ENCODE results near the gene KRT8. TPM values are rescaled to one million over a fixed set of nuclear protein-coding genes. Genes with fewer than 3 reads are reported as not detected.
A peak's percentile ranks its signal among the peaks of the same experiment; 100 is the strongest.
"Not testable (repeated sequence)": the region's sequence is repeated elsewhere in the genome, so short reads cannot be mapped to it uniquely, and the experiment has no call there.

Gene KRT8
- polyA plus RNA-seq, 3 donors = 234 to 269 (median 243) TPM

DNA sequence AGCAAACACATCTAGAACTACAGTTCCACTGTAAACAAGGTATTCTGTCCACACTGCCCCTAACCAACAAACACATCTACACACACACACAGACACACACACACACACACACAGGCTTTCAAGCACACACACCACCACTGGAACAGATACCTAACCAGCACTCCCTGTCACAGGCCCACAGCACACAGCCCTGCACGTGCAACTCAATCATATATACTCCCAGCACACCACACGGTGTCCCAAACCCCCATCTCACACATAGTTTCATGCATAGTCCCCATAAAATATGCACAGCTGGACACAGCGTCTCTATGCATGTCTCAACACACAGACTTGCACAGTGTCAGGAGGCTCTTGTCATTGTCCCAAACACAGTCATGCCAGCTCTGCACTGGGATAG, 27.6 kb downstream of the KRT8 start:
- DNase-seq = no peak

DNA sequence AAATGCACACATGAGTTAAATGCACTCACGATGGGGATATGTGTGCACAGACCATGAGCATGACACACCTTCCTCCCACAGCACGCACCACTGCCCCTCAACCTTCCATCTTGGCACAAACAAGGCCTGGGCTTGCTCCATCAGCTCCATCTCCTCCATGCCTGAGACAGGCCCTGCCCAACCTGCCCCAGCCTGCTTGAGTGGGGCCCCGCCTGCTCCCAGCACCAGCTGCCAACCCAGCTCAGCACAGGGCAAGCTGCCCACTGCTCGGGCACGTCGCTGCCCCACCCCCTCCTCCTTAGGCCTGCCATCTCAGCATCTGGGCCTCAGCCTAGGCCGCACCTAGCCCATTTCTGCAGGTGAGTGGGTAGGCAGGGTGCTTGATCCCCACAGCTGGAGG, 28.5 kb downstream of the KRT8 start:
- DNase-seq = no peak

DNA sequence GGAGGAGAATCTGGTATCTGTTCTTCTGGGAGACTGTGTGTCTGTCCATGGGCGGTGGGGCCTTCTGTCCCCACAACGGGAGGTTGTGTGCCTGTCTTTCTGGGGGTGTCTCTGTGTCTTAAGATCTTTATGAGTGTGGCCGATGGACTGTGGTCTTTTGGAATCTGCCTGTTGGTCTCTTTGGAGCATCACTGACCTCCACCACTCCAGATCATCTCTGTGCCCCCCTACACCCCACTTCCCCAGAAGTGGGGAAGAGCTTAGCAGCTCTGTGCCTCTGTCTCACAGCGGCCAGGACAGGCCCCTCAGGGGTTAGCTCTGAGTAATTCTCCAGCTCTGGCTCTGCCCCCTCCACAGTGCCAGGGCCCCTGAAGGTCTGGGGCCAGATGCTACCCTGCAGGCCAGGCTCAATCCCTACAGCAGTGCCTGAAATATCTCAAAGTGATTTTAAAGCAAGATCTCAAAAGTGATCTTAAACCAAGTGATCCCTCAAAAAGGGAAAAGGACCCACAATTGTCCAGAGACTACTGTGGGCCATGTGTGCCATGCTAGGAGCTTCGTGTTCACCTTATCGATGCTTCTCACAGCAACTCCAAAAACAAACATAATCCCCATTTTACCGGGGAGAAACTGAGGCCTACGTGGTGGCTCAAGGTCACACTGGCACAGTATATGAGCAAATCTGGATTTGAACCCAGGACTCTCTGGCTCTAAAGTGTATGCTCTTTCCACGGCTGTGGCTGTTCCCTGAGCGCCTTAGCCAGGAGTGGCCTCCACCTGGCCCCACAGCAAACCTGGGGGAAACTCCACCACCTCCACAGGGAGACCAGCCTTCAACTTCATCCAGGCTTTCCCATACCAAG, 30.1 kb downstream of the KRT8 start:
- DNase-seq = no peak

DNA sequence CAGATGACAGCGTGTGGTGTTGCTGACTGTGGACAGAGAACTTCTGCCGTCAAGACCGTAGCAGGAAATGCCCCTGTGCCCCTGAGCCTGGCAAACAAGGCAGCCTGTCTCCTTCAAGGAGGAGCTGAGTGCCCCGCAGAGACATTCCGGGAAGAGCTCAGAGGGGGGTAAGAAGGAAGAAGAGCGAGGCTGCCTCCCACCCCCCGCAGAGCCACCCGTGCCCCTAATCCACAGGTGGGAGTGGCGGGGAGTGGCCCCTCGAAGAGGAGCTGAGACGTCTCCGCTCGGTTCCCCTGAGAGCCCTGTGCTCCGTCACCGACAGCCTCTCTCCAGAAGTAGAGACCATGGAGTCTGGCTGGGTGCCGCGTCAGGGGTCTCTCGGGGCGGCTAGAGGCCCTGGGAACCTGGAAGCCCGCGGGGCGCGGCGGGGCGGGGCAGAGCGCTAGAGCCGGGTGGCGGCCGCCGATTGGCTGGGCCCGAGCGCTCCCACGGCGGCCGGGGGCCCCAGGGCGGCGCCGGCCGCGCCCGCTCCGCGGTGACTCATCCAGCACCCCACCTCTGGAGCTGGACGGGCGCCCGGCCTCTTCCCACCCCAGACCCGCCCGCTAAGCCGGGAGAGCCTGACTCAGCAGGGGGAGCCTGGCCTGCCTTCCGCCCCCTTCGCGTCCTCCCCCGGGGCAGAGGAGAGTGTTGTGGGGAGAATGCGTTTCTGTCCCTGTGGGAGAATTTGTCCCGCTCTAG, 30.9 kb downstream of the KRT8 start:
- DNase-seq = peak; percentile 37

DNA sequence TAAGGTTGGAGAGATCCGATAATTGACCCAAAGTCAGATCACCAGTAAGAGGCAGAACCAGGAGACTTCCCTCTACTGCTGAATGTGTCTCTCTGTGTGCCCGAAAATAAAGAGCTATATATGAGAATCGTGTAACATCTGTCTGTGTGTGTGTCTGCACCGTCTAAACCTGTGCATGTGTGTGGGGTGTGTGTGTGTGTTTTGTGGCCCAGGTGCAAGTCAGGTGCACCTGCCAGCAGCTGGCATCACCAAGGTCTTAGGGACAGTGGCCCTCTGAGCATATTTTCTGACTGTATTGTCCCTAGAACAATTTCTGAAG, 31.4 kb downstream of the KRT8 start:
- DNase-seq = no peak

DNA sequence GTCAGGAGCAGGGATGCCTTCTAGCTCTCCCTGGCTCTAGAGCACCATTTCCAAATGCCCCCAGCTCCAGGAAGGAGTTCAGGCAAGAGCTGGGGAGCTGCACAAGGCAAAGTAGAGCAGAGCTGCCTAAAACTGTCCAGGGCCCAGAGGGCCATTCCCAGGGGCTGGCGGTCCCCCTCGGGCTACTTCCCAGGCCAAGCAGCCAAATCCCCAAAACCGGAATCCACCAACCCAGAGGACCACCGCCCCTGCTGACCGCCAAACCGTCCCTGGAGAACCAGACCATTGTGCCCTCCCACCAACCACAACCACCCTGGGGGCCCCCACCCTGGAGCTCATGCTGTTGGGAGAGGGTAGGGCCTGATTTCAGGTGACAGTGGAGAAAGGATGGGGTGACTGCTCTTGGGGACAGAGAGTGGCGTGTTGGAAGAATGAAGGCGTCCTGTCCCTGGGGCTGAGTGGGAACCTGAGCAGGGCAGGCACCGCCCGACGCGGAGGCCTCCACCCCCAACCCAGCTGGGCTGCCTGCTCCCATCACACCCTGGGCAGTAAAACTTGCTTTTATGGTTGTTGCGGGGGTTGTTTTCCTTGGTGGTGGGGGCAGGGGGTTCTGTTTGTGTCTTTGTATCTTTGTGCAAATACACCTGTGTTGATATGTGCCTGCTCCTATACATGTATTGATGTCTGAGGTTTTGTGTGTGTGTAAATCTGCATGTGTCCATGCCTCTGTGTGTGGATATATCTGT, 32.1 kb downstream of the KRT8 start:
- no peak for DNase-seq

DNA sequence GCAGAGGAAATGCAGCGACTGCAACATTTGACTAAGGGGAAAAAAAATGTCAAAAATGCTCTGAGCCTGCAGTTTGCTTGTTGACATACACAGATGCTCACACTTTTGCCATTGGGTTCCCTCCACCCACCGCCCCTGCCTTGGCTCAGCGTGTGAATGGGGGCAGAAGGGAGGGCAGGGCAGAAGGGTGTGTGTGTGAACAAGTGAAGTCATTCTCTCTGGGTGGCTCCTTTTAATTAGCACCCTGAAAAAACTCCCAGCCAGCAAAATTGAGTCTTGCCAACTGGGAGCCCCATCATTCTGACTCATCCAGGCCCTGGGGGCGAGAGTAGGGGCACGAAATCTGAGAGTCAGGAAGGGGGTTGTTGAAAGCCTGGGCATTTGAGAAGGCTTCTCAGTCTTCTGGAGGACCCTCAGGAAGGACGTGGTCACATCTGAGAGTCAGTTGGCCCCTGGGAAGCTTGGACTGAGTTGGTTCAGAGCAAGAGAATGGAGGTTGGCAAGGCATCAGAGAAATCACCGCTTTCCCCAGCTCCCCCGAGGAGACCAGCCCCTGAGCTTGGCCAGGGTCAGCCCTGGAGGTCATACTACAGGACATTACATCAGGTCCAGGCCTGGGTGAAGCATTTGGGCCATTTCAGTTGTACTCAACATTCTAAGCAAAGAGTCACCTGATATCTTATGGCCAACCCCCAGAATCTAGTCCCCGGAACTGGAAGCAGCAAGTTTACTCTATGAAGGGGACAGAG, 33.4 kb downstream of the KRT8 start:
- no peak for DNase-seq

DNA sequence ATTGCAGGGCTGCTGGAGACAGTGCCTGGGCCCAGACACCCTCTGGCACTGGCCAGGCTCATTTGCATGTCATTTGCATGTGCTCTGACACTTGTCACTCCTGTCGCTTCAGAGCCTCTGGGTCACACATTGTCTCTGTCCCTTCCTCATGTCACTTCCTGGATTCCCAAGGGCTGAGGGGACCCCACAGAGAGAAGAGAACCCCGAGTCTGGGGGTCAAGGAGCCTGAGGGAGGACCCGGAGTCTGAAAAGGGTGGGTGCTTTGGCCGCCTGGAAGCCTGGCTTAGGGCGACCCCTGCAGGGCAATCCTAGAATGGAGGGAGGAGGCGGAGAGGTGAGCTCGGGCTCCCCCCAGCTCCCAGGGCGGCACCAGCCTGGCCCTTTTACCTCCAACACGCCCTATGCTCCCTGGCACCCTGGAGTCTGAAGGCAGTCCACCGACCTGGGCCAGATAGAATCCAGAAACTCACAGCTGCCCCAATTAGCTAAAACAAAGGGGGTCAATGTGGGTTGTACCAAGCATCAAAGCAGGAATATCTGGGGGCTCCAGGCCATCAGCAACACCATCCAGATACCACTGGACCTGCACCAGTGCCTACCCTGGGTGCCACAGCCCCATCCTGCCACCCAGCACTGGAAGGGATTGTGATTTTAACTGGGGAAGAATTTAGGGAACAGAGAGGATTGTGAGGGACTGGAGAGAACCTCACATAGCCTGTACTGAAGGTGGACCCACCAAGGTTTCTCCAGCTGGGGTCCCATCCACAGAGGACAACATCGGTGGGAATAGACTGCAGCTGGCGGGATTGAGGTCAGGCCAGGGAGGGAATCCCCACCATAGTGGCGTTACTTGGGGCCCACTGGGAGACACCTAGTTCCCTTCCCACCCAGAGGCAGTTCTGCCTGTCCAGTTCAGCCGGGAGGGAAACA, 34.2 kb downstream of the KRT8 start:
- no peak for DNase-seq

DNA sequence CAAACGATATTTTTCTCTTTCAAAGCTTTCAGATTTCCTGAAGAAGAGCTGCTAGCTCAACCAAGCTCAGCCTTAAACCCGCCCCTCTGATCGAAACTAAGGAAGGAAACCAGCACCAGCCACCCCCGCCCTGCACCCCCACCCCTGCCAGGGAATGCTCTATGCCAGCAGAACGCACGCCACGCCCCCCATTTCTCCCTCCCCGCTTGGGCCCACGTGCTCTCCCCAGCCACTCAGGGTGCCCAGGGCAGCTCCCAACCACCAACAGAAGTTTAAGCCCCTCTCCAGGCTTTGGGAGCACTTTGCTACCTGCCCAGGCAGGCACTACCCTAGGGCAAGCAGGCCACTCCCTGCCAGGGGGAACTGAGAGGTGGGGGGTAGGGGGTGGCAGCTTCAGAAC, 37.2 kb downstream of the KRT8 start:
- DNase-seq = no peak

DNA sequence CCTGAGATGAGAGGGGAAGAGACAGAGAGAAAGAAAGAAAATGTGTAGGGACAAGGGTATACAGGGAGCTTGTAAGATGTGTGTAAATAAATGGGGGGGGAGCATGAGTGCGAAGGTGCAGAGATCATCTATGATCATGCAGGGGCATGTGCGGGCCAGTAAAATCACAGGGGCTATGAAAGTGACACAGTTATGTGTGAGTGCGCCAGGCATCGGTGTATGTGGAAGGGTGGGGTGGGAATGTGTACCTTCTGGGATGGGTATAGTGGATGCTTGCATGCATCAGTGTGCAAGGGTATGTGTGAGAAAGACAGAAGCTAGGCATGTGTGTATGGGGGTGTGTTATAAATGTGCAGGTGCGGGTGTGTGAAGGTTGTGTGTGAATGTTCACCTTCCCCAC, 37.7 kb downstream of the KRT8 start:
- no peak for DNase-seq

DNA sequence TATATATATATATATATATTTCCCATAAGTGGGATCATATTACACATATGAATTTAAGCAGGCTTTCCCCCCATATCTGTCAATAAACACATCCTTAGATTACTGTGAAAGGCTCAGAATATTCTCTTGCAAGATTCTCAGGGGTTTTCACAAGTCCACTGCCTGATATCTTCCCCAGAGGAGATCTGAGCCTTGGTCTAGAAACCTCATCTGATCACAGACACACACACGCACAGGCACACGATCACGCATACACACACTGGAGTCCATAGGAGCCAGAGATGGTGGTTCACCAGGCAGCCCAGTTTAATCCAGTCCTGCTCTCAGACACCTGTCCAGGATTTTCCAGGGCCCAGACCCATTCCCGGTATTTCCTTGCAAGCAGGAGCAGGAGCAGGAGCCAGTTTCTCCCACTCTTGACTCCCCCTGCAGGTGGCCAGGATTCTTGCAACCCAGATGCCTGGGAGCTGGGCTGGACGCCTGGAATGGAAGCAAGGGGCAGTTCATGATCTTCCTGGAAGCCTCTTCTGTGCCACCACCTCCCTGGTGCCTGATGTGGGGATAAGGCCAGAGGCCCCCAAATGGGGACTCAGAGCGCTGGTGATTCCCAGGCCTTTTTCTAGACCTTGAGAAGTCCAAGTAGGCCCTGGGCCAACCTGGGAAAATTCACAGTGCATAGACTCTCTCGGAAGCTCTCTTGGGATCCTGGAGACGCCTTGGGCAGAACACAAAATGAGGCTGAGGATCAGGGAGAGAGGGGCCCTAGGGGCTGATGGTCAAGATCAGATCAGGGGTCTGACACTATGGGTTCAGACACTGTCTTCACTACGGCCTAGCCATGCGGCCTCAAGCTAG, 39.6 kb downstream of the KRT8 start:
- peak; percentile 66 for DNase-seq

DNA sequence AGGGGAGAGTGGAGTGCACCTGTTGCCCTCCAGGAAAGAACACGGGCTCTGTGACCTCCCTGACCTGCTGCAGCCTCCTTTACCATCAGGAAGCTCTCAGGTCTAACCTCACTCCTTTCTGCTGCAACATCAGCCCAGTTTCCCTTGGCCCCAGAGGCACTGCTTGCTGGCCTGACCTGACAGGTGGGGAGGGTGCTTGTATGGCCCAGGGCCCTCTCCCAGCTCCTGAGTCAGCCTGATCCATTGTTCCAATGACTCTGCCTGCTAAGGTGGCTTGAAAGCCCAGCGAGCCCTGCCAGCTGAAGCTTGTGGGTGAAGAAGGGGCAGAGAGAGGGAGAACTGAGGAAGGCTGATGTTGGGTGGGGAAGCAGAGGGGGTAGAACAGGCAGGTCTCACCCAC, 42.9 kb downstream of the KRT8 start:
- DNase-seq = no peak

DNA sequence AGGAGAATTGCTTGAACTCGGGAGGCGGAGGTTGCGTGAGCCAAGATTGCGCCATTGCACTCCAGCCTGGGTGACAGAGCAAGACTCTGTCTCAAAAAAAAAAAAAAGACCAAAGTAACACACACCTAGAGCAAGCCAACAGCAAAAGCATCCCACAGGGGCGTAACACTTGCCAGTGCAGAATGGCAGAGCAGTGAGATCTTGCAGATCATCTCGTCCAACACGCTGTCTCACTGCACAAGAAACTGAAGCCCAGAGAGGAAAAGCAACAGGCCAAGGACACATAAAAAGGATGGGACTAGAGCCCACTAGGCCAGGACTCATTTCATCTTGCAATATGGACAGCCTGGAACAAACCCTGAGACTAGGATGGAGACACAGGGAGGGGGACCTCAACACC, 43.4 kb downstream of the KRT8 start:
- DNase-seq = no peak

DNA sequence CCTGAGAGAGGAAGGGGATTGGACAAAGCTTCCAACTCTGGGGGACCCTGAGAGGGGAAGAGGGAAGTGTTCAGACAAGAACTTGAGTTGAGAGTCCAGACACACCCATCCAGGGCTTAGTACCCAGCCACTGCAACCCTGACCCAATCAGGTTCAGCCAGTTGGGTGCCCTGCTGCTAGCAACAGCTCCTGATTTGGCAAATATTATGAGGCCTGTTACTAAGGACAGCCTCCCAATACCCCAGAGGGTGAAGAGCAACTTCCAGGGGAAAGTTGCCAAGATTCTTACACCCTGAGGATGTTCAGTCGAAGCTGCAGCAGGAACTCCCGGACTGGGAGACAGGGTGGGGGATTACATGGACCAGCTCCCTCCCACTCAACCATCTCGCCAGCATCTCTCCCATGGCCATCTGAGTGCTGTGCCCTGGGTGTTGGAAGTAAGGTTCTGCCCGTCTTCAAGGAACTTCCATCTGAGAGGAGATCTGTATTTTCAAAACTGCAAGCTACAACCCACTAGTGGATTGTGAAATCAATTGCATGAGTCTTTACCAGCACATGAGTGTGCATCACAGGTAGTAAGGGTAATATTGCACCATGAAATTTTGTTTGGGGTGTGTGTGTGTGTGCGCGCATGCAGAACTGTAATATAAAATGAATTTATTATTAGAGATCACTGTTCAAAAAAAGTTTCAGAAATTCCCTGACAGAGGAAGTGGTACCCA, 44.6 kb downstream of the KRT8 start:
- DNase-seq = no peak

DNA sequence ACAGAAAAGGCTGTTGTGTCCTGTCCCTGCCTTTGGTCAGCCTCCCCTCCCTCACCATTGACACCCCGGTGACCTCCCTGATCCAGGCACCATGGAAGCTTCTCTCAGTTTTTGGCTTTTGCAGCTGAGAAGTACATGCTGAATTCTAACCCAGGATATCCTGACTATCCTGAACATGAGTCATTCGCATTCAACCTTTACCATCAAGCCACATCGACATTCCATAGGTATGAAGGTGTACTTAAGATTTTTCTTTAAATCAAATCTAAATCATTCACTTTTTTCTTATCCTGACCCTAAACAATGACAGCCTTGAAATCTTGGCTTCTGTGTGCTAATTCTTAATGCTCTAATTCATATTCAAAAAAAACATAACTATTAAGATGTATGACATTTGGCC, 47.4 kb downstream of the KRT8 start:
- no peak for DNase-seq

DNA sequence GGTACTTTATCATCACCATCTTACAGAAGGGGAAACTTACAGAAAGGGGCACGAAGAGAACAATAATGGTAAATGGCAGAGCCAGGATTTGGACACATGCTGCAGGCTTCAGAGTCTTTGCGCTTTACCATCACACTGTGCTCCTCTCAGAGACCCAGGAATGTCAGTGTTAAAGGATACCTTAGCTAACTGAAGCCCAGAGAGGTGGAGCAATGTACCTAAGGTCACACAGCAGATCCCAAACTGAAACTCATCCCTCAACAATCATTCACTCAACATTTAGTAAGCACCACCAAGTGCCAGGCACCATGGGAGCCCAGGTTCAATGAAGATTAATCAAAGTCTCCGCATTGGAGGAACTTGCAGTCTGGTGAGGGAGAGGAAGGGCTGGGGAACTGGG, 48.1 kb downstream of the KRT8 start:
- no peak for DNase-seq

DNA sequence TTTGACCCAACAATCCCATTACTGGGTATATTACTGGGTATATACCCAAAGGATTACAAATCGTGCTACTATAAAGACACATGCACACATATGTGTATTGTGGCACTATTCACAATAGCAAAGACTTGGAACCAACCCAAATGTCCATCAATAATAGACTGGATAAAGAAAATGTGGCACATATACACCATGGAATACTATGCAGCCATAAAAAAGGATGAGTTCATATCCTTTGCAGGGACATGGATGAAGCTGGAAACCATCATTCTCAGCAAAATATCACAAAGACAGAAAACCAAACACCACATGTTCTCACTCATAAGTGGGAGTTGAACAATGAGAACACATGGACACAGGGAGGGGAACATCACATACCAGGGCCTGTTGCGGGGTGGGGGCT, 48.8 kb downstream of the KRT8 start:
- not testable (repeated sequence) for DNase-seq

DNA sequence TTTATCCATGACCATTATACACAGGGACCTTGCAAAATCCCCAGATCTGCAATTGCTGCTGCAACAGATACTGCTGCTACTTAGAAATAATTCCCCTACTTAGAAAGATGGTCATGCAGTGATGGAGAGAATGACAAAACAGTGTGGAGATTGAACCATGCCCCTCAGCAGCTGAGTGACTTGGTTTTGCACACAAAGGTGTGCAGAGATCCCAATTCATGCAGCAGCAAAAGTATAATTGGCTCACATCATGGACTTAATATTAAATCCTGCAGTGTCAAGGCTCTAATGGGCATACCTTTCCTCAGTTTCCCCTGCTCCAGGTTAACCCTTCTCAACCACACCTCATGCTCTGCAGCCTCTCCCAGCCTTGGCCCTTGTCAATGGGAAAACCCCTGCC, 53.1 kb downstream of the KRT8 start:
- DNase-seq = no peak

DNA sequence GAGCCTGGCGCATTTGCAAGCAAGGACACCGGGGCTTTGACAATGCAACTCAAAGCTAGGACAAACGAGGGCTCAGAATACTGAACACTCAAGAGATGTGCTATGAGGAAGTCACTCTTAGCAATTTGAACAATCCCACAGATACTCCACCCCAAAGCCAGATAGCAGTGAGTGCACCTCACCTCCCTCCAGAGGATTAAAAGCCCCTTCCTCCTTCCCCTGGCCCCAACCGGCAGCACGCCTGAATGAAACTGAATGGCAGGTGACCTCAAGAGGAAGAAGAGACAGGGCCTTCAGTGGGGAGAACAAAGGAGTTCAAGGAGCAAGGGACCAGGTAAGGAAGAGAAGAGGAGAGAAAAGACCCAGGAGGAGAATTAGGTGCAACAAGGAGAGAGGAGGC, 54.2 kb downstream of the KRT8 start:
- no peak for DNase-seq

Data from renal pelvis (tissue), 4 donors.